ENCODE results near the gene SARDH.

SARDH gene

DNA sequence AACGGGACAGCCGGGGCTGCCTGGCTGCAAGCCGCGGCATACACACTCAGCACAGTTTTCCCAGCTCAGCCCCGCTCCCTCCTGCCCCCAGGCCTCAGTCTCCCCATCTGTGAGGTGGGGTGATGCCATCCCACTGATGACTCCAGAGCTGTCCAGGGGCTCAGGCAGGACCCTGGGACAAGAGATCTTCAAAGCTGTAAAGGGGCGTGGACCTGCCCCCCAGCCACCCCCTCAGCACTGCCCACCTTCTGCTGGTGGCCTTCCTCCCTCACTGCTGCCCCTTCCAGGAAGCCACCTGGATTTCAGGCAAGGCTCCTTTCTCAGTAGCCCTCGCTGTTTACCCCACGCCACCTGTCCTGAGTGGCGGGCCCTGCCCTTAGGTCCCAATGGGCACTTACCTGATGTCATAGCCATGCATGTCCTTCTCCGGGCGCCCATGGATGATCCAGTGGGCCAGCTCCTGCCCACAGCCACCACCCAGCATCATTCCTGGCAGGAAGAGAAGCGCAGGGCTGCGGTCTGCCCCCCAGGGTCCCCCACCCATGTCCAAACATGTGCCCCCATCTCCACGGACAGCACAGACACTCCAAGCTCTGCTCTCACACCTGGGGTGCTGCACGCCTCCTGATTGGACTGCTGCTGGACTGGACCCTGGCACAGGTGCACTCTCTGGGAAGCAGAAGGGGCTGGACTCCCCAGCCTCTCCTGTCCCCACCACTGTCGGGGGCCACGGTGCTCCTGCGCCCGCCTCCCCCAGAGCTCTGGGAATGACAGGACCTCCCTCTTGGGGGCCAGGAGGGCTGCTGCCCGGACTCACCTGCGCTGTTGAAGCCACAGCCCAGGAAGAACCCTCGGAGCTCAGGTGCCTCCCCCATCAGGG lies 25.7 kb downstream of the SARDH start:
- DNase-seq, result no peak

DNA sequence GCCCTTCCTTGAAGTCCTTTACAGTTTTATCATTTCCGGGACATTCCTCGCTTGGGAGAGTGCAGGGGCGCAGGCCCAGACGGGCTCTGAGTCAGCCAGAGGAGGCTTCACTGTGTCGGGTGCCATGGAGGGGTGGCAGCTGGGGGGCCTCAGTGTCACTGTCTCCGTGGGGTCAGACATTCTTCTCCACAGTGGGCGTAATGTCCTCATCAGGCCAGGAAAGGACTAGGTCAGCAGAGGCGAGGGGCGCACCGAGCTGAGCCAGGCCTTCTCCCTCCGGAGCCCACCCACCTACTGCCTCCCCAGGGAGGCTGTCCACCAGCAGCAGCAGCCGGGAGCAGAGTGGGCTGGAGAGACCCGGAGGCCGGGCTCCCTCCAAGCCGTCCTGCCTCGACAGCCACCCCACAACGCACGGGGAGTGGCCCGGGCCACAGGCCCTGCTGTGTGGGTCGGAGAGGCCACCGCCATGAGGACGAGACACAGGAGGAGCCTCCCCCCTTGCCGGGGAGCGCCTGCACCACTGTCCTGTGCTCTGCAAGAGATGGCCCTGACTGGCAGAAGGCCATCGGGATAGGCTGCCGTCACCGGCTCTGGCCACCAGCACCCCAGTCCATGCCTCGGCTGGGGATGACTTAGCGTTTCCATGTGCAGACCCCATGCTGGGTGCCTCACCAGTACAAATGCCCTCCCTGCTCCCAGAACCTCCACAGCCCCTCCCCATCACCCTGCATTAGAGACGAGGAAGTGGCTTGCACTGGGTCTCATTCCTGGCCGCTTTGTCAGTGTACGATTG lies 26.5 kb downstream of the SARDH start:
- no peak for DNase-seq

DNA sequence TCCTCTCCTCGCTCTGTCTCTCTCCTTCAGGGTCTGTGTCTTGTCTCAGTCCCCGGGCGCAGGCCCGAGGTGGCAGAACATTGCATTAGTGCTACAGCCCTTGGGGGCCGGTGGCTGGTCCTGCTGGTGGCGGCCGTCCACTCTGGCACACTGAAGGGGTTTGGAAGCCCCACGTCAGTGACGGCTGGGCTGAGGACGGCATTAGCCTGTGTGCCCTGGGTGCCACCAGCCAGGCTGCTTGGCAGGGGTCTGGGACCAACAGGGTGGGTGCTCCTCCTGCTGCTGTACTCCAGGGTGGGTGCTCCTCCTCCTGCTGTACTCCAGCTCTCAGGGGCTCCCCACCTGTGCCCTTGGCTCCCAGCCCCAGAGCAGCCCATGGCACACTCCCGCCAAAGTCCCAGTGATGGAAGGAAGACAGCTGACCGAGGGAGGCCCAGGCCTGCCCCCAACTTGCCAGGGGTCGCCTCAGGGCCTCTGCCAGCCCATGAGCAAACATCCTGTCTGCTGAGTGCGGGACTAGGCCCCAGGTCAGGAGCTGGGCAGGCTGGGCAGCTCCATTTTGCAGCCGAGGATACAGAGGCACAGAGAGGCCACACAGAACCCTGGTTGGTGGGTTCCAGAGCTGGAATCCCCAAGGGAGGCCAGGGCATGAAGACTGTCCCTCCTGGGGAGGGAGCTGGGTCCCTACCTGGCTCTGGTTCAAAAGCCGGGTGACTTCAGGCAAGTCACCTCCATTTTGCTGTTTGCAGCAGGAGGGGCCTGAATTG lies 27.3 kb downstream of the SARDH start:
- DNase-seq, result no peak

DNA sequence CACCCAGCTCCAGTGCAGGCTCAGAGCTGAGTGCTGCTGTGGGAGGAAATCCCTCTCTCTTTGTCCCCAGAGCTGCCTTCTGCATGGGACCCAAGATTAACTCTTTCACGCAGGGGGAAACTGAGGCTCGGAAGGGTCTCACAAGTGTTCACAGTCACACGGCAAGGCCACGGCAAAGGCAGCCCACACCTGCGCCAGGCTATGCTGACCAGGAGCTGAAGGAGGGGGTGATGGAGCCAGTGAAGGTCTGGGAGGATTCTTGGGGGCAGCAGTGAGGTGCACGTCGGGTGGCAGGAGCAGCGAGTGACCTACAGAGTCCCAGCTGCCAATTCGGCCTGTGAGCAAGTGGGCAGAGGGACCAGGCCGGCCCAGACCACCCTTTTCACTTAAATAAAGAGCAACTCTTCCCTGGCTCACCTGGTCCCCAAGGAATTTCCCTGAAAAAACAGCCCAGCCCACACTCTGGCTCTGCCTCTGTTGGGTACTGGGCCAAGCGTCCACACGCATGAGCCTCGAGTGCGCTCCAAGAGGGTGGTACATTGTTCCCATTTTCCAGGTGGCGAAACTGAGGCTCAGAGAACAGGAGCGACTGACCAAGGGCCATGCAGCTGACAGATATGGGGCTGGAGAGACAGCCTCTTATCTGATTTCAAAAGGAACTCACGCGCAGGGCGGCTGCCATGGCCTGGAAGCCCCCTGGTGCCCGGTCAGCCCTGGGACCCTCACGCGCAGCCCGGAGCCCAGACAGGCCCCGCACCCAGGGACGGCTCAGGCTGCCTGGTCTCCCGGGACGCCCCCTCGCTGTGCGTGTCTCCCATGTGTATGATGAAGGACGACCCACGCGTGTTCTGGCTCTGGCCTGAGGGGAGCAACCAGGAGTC lies 28.2 kb downstream of the SARDH start:
- no peak for DNase-seq

DNA sequence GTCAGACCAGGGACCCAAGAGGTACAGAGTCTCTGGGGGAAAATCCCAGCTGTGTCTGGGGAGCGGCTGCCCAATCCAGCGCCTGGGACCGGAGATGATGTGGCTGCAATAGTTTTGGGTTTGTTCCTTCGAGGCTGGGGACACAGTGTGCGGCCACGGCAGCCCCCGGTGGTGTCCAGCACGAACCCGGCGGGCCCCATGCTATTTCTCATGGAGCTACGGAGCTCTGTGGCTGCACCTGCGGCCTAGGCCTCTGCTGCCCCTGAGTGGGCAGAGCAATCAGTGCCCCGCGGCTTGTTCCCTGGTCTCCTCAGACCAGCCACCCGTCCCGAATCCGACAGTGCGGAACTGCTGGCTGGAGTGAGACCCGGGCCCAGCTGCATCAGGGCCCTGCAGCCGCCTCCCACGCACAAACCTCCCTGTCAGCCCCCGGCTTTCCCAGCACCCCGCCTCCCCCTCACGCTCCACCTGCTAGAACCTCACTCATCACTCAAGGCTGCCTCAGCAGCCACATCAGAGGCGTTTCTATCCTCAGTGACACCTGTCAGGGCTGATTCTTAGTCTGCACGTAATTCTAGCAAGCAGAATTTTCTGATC lies 29.0 kb downstream of the SARDH start:
- DNase-seq, result no peak

DNA sequence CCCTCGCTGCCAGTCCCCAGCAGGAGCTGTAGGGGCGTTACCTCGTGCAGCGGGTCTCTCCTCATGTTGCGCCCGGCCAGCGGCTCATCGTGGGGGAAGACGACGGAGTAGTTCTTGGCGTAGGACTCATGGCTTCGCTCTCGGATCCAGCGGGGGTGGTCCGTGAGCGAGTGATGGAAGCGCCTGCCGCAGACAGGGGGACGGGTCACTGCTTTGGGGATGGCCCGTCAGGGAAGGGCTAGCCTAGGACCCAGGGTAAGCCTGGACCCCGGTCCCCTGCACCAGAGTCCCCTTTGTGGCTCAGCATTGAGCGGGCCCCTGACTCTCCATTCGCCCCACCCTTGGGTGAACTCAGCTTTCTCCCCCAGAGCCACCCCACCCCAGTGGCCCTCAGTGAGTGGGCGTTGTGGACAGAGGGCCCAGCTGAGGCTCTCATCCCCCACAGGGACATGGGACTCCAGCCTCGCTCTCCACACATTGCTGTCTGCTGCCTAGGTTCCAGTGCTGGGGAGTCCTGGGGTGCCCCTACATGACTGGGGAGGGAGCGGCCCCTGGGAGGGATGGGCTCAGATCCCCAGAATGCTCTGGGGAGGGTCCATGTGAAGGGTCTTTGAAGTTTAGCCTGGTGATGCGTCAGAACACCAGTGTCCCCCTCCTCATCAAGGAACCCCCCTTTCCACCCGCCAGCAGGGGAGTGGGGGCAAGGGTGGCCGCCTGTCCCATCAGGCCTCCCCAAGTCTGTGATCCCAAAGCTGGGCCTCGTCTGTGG lies 29.7 kb downstream of the SARDH start:
- no peak for DNase-seq

DNA sequence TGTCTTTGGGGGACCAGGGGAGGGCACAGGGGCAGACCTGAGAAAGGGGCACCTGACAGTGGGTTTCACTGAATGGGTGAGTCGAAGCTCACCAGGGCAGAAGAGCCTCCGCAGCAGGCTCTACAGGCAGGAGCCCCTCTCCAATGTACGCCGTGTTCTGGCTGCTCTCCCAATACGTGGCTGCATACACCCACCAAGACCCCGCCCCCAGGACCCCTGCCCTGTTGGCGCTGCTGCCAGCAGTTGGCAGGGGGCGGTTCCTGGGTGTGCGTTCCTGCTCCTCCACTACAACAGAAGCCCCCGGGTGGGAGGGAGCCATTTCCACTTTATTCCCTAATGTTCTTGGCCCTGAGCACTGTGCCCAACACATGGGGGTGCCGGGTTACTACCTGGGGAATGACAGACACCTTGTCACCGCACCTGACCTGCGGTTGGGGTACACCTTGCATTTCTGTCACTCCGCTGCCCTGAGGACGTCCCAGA lies 30.3 kb downstream of the SARDH start:
- DNase-seq, result no peak

DNA sequence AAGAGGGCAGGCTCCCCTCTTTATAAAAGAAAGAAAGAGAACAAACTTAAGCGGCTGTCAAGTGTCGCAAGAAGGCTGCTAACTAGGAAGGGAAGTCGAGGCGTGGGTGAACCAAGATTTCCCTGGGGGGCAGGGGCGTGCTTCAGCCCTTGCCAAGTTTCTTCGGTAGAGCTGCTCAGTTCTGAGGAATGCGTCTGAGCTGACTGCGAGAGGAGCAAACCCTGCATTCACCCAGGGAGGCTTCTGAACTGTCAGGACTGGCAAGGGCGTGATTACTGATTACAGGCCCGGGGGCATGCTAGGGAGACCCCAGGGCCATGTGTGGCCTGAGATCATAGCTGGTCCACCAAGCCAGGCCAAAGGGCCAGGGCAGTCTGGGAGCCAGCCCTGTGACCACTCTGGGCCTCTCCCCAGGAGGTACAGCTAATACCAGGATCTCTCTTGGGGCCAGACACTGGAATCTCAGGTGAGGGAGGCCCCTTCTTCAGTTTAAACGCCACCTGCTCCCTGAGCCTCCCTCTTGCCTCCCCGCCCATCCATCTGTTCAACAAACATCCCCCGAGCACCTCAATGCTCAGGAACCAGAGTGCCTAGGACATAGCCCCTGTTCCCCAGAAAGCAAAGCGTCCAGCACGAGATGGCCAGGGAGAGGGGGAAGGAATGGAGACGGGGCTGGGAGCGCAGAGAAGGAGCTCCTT lies 30.9 kb downstream of the SARDH start:
- DNase-seq, result no peak

DNA sequence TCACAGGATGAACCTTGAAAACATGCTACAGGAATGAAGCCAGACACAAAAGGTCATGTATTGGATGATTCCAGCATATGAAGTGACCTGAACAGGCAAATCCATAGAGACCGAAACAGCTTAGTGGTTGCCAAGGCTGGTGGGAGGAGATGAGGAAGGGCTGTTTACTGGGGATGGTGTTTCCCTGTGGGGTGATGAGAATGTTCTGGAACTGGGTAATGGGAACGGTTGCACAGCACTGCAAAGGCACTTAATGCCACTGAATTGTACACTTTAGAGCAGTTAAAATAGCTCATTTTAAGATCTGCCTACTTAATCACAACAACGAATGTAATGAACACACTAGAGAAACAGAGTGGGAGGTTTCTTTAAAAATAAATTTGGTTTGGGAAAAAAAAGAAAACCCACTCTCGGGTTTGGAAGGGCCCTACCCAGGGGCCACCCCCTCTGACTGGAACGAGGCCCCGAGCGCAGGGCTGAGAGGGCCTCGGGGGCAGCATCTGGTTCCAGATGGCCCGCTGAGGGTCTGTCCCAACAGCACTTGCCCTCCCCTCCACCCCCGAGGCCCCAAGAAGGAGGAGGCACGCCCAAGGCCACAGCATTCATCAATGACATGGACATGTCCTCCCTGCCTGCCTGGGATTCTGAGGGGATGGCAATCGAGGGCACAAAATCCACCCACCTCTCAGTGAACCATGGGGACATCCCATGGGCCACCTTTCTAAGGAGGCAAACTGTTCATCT lies 31.7 kb downstream of the SARDH start:
- DNase-seq, result no peak

DNA sequence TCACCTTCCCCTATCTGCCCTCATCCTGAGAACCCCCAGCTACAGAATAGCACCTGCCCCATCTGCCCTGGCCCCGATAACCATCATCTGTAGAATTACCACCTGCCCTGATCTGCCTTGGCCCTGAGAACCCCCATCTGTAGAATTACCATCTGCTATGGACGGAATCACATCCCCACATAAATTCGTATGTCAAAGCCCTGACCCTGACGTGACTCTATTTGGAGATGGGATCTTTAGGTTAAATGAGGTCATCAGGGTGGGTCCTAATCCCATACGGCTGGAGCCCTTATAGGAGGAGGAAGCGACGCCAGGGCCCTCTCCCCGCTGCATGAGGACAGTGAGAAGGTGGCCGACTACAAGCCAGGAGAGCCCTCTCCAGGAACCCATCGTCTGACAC lies 32.6 kb downstream of the SARDH start:
- no peak for DNase-seq

DNA sequence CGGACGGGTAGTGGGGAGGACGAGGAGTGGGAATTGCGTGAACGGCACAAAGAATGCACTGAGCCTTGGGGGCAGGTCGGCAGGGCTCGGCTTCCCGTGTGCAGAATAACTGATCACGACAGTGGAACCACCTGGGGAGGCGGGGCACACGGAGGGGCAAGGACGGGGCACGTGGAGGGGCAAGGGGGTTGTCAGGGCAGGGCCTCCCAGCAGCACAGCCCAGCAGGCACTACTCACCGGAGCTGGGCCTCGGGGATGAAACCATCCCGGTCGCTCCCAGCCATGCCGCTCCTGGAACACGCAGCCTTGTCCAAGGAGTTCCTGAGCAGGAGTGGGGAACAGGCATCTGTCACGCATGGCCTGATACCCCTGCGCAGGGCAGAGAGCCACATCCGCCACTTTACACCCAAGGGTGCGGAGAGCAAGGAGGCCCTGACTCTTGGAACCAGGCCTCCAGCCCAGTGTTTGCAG lies 33.4 kb downstream of the SARDH start:
- no peak for DNase-seq

DNA sequence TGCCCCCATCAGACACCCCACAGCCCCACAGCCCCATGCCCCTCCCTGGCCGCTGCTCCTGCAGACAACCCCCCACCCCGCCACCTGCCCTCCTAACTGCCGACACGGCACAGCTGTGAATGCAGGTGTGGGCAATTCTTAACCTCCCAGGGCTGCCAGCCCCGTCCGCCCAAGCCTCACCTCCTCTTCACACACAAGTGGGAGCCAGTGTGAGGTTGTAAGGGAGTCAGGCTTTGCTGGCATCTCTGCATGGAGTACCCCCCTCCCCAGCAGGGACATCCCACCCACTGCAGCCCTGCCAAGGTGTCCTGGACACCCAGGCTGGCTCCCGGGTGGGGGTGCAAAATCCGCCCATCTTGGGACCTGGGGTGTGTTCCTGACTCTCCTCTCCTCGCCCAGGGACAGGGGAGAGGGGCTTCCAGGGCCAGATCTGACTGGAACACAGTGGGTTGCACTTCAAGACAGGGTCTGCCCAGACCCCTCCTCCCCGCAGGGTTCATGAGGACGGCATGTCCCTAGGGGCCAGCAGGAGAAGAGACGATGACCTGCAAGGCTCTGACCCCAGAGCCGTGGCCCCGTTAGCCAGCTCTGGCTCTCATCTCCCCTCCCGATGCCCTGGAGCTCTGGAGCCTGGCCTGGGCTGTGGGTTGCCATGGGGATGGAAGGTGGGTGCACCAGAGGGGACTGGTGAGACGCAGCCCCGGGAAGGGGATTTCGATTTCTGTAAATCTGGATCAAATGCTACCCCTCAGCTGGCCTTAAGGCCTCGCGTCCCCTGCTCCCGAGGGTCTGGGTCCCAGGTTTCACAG lies 34.4 kb downstream of the SARDH start:
- DNase-seq, result no peak

DNA sequence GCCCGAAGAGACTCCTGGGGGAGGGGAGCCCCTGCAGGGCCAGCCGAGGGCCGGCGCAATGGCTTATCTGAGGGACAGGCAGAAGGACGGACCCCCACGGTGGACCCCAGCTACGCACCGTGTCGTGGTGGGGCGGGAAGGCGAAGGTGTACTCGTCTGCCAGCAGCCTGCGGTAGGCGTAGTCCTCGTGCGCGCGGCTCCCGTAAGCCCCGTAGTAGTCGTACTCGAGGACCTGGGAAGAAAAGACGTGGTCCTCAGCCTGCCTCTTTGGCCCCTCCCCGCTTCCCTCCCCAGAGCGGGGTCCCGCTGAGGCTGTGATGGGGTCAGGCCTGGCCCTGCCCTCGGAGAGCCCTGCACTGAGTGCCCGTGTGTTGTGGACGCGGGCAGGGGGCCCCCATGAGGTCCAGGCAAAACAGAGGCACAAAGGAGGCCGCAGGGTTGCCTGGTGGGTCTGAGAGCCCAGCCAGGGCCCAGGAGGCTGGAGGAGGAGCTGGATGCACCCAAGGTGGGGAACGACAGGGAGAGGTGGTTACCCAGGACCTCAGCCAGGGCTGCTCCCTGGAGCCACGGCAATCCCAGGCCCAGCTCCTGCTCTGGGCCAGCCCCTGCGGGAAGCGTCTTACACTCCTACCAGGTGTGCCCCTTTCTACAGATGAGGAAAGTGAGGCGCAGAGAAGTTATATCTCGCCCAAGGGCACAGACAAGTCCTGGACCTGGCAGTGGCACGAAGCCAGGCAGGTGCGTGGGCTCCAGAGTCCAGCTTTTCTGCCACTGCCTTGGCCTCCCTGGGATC lies 35.2 kb downstream of the SARDH start:
- no peak for DNase-seq

DNA sequence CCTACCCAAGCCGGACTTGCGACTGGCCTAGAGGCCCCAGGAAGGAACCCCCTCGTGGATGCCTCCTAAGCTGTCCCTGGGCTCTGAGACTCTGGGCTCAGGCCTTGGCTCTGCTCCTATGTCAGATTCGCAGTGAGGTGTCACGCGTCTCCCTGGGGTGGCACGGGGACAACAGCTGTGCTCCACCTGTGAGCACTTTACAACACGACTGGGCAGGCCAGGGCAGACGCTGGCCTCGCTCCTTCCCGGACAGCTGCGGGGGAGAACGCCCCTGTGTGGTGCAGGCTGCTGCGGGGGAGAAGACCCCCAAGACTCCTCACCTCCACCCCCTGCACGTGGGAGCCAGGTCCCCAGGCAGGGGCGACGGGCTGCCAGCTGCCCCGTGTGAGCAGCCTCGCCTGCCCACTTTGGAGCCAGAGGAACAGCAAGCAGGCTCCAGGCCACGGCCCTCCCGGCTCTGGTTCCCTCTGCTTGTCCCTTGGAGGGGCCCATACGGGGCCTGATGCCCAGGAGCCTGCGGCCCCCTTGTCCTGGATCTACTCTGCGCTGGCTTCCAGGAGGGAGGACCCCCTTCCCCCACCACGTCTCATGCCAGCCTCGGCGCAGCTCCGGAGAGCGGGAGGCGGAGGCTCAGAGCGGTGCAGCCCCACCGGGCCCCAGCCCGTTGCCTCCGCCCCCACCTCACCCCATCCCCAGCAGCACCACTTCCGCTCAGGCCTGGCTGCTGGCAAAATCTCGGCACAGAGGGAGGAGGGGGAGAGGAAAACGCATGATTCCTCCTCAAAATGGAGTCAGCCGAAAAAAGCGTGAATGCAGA lies 36.0 kb downstream of the SARDH start:
- DNase-seq, result no peak

DNA sequence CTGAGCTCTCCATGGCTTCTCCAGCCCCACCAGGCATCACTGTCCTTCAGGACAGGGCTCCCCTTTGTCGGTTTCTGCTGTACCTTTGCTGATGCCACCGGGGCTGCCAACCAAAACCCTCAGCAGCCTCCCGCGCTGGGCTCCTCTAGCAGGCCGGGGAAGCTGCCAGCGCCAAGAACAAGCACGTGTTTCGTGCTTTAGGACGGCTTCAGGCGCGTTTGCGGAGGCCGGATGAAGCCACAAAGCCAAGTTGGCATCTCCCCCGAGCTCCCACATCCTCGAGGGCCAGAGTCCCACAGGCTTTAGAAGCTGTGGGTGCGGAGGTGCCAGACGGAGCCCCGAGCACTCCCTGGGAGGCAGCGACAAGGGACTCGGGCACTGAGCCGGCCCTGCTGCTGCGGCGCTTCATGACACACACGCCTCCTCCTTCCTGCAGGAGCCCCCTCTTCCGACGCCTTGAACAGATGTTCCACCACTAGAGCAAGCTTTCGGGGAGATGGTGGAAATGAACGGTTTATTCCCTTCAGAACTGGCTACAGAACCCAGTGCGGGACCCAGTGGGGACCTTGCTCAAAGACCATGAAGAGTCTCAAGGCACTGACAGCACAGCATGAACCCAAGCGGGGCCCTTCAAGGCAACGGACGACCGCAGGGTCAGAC lies 36.7 kb downstream of the SARDH start:
- no peak for DNase-seq

DNA sequence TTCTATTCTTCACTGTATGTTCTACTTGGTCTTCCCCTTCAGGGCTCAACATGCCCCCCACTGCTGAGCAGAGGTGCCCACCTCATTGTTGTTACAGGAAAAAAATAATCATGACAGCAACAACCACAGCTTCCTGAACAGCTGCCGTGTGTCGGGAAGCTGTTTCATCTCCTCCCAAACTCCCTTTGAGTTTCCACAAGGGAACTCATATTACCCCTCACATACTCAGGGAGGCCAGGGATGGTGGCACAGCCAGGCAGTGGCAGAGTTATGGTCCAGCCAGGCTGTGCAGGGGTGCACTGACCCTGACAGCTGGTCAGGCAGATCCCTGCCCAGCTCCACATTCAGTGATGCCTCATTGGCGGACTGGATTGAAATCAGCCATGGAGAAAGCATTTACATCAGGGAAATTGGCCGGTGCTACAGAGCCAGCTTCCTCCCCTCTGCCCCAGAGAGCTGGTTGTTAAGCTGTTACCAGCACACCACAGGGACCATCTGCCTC lies 37.3 kb downstream of the SARDH start:
- DNase-seq, result no peak

All from NCI-H446 treated with DMSO at 0.1 percent for 48 hours (cell line).